ENCODE results near the gene LRRC43. TPM values are rescaled to one million over a fixed set of nuclear protein-coding genes. Genes with fewer than 3 reads are reported as not detected.

Gene LRRC43
- total and polyA plus RNA-seq, 4 donors, result 0.03 to 0.67 (median 0.13) TPM; not detected in 1

DNA sequence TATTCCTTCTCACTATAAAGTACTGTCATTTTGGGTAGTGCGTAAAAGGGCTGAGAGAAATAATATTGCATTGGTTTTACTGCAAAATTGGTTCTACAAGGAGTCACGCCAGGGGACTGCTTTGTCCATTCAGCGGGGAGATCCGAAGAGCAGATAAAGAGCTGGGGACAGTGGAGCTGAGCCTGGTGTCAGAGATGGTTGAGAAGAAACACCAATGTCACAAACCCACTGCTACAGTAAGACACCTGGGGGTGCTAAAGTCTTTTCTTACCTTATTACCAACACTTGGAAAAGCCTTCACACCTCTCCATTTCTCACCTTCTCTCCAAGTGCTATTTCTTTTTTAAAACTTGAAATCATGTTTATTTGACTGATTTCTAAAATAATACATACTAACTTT, 23.0 kb upstream of the LRRC43 start:
- no peak for DNase-seq (ENCODE audit: low spot score)
- Histone ChIP-seq H3K9ac (ENCODE audit: low read depth in 1 of 2, low read length in 2 of 2) (no peak overlapping the region), H3K27ac (ENCODE audit: low read depth in 1 of 2, low read length in 2 of 2) (no peak overlapping the region), H3K4me1 (ENCODE audit: control insufficient read depth in 4 of 4, insufficient read depth in 4 of 4, low read length in 3 of 4) (no peaks in the 10 kb centered on the region), H3K4me3 (ENCODE audit: low read depth in 1 of 3, low read length in 3 of 3) (no peak overlapping the region), H3K9me3 (ENCODE audit: control insufficient read depth in 4 of 4, low read length in 3 of 4) (no peaks in the 10 kb centered on the region), H3K27me3 (ENCODE audit: control insufficient read depth in 4 of 4, insufficient read depth in 4 of 4, low read length in 3 of 4) (no peaks in the 10 kb centered on the region), H3K36me3 (ENCODE audit: control insufficient read depth in 4 of 4, insufficient read depth in 3 of 4, low read depth in 1 of 4, low read length in 3 of 4) (no peaks in the 10 kb centered on the region)
- 81% methylated on average over 4 of the region's 4 CpGs for WGBS
- TF ChIP-seq EGR1 (IDR thresholded peaks at IDR 0.05; ENCODE audit: low read depth in 2 of 2) (no peak), HNF4A (conservative IDR thresholded peaks at IDR 0.05) (no peak), RAD21 (IDR thresholded peaks at IDR 0.05) (peak; percentile 32), FOXA2 (IDR thresholded peaks at IDR 0.05) (no peak)
- TF ChIP-seq, protein P1, sequence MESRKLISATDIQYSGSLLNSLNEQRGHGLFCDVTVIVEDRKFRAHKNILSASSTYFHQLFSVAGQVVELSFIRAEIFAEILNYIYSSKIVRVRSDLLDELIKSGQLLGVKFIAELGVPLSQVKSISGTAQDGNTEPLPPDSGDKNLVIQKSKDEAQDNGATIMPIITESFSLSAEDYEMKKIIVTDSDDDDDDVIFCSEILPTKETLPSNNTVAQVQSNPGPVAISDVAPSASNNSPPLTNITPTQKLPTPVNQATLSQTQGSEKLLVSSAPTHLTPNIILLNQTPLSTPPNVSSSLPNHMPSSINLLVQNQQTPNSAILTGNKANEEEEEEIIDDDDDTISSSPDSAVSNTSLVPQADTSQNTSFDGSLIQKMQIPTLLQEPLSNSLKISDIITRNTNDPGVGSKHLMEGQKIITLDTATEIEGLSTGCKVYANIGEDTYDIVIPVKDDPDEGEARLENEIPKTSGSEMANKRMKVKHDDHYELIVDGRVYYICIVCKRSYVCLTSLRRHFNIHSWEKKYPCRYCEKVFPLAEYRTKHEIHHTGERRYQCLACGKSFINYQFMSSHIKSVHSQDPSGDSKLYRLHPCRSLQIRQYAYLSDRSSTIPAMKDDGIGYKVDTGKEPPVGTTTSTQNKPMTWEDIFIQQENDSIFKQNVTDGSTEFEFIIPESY (IDR thresholded peaks at IDR 0.05), result no peak
- TF ChIP-seq, protein P2, sequence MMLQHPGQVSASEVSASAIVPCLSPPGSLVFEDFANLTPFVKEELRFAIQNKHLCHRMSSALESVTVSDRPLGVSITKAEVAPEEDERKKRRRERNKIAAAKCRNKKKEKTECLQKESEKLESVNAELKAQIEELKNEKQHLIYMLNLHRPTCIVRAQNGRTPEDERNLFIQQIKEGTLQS (IDR thresholded peaks at IDR 0.05), result no peak

DNA sequence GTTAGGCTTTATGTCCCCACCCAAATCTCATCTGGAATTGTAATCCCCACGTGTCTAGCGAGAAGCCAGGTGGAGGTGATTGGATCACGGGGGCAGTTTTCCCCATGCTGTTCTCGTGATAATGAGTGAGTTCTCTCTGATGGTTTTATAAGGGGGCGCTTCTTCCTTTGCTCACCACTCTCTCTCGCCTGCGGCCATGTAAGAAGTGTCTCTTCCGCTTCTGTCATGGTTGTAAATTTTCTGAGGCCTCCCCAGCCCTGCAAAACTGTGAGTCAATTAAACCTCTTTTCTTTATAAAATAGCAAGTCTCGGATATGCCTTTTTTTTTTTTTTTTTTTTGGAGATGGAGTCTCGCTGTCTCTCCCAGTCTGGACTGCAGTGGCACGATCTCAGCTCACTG, 22.2 kb upstream of the LRRC43 start:
- no peak overlapping the region for H3K27ac ChIP-seq (ENCODE audit: low read depth in 1 of 2, low read length in 2 of 2)
- WGBS, result 89% methylated on average over 11 of the region's 11 CpGs
- no peak overlapping the region for H3K4me3 ChIP-seq (ENCODE audit: low read depth in 1 of 3, low read length in 3 of 3)
- H3K36me3 ChIP-seq (ENCODE audit: control insufficient read depth in 4 of 4, insufficient read depth in 3 of 4, low read depth in 1 of 4, low read length in 3 of 4), result no peaks in the 10 kb centered on the region
- H3K9ac ChIP-seq (ENCODE audit: low read depth in 1 of 2, low read length in 2 of 2), result no peak overlapping the region
- no peaks in the 10 kb centered on the region for H3K9me3 ChIP-seq (ENCODE audit: control insufficient read depth in 4 of 4, low read length in 3 of 4)
- H3K27me3 ChIP-seq (ENCODE audit: control insufficient read depth in 4 of 4, insufficient read depth in 4 of 4, low read length in 3 of 4), result no peaks in the 10 kb centered on the region
- no peaks in the 10 kb centered on the region for H3K4me1 ChIP-seq (ENCODE audit: control insufficient read depth in 4 of 4, insufficient read depth in 4 of 4, low read length in 3 of 4)
- no peak for TF ChIP-seq NR2F2 (IDR thresholded peaks at IDR 0.05)
- TF ChIP-seq GABPA (IDR thresholded peaks at IDR 0.05 in 1 of 2, conservative IDR thresholded peaks at IDR 0.05 in 1 of 2), result no peak
- TF ChIP-seq TAF1 (conservative IDR thresholded peaks at IDR 0.05), result no peak
- TF ChIP-seq JUND (IDR thresholded peaks at IDR 0.05), result no peak
- no peak for TF ChIP-seq RXRA (IDR thresholded peaks at IDR 0.05)
- TF ChIP-seq RAD21 (IDR thresholded peaks at IDR 0.05), result no peak
- TF ChIP-seq YY1 (IDR thresholded peaks at IDR 0.05), result no peak
- no peak for TF ChIP-seq FOXA2 (IDR thresholded peaks at IDR 0.05)
- TF ChIP-seq, protein P1 (IDR thresholded peaks at IDR 0.05), result no peak
- TF ChIP-seq SP1 (IDR thresholded peaks at IDR 0.05), result no peak
- TF ChIP-seq, protein P3, sequence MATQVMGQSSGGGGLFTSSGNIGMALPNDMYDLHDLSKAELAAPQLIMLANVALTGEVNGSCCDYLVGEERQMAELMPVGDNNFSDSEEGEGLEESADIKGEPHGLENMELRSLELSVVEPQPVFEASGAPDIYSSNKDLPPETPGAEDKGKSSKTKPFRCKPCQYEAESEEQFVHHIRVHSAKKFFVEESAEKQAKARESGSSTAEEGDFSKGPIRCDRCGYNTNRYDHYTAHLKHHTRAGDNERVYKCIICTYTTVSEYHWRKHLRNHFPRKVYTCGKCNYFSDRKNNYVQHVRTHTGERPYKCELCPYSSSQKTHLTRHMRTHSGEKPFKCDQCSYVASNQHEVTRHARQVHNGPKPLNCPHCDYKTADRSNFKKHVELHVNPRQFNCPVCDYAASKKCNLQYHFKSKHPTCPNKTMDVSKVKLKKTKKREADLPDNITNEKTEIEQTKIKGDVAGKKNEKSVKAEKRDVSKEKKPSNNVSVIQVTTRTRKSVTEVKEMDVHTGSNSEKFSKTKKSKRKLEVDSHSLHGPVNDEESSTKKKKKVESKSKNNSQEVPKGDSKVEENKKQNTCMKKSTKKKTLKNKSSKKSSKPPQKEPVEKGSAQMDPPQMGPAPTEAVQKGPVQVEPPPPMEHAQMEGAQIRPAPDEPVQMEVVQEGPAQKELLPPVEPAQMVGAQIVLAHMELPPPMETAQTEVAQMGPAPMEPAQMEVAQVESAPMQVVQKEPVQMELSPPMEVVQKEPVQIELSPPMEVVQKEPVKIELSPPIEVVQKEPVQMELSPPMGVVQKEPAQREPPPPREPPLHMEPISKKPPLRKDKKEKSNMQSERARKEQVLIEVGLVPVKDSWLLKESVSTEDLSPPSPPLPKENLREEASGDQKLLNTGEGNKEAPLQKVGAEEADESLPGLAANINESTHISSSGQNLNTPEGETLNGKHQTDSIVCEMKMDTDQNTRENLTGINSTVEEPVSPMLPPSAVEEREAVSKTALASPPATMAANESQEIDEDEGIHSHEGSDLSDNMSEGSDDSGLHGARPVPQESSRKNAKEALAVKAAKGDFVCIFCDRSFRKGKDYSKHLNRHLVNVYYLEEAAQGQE (IDR thresholded peaks at IDR 0.05), result no peak
- TF ChIP-seq, protein P4, sequence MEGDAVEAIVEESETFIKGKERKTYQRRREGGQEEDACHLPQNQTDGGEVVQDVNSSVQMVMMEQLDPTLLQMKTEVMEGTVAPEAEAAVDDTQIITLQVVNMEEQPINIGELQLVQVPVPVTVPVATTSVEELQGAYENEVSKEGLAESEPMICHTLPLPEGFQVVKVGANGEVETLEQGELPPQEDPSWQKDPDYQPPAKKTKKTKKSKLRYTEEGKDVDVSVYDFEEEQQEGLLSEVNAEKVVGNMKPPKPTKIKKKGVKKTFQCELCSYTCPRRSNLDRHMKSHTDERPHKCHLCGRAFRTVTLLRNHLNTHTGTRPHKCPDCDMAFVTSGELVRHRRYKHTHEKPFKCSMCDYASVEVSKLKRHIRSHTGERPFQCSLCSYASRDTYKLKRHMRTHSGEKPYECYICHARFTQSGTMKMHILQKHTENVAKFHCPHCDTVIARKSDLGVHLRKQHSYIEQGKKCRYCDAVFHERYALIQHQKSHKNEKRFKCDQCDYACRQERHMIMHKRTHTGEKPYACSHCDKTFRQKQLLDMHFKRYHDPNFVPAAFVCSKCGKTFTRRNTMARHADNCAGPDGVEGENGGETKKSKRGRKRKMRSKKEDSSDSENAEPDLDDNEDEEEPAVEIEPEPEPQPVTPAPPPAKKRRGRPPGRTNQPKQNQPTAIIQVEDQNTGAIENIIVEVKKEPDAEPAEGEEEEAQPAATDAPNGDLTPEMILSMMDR (IDR thresholded peaks at IDR 0.05; ENCODE audit: low read depth, low read length, missing input control), result no peak
- no peak for TF ChIP-seq HNF4A (conservative IDR thresholded peaks at IDR 0.05)
- DNase-seq (ENCODE audit: low spot score), result no peak
